T47D (cell line): ENCODE data around the gene TRAF1.

ENCODE experiments used
- DNase-seq, 2 experiments: peaks; one replicate each; pipeline versions ENCODE4 v3.0.0 to v3.0.0-alpha.2; 2011 to 2012; ENCODE audit warnings: low read depth in 1 of 2, low spot score in 1 of 2
- JUND ChIP-seq: IDR thresholded peaks from 2 replicates; pipeline ENCODE4 v1.6.1; 2012; ENCODE audit warnings: low read depth
- in situ Hi-C: cut with HindIII; loops from 2 replicates; pipeline ENCODE4 v1.10.0; 2016; ENCODE audit warnings: low sequenced_read_pairs, low pct_unique_long_range_greater_than_20kb

Gene TRAF1

DNA sequence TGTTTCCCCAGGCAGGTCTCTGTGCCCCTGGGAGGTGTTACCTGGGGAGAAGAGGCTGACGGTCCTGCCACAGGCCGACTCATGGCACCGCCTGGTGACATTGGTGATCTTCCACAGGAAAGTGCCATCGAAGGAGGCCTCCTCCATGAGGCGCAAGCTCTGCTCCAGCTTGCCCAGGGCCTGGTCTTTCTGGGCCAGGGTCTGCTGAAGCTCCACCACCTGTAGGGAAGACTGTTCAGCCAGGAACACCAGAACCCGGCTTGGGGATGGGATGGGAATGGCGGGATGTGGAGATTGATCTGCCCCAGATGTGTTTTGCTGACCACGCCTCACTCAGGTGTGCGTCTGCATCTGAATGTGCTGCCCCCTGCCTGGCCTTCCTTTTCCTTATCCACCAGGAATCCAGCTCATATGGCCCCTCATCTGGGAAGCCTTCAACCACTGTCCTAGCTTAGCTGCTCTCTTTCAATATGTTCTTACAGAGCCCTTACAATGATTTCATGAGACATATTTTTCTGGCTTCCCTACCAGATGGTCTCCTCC, 15.2 kb downstream of the TRAF1 start:
- no peak for TF ChIP-seq JUND
- DNase-seq, result no peak
- in situ Hi-C loops, result no loop called here

DNA sequence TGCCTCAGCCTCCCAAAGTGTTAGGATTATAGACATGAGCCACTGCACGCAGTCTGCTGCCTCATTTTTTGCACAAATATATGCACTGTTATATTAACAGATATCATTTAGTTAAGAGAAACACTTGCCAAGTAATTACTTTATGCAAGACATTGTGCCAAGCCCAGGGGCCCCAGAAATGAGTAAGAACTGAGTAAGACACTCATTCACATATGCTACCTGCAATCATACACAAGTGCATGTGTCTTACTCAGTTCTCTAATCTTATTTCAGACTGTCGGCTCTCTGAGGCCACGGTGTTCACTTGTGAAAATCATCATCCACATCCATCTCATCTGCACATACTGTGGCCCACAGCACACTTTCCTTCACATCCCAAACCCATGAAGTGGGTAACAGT, 16.0 kb downstream of the TRAF1 start:
- TF ChIP-seq JUND, result no peak
- in situ Hi-C loops, result no loop called here
- no peak for DNase-seq

DNA sequence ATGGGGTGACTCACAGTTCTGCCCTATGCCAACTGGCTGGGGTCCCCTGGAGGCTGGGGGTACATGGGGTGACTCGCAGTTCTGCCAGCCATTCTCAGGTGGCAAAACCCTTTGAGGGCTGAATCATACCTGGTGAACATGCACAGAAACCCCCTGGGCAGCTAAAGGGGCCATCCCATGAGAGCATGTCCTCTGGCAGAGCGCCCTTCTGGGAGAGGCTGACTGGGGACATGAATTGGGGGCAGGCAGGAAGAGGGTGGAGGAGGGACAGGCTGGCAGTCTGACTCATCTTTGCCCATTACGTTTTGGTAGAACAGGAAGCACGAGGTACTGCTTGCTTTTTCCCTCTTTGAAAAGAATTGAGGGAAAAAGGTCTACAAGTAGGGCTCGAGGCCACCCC, 16.7 kb downstream of the TRAF1 start:
- DNase-seq, result no peak
- TF ChIP-seq JUND, result no peak
- in situ Hi-C loops, result no loop called here

DNA sequence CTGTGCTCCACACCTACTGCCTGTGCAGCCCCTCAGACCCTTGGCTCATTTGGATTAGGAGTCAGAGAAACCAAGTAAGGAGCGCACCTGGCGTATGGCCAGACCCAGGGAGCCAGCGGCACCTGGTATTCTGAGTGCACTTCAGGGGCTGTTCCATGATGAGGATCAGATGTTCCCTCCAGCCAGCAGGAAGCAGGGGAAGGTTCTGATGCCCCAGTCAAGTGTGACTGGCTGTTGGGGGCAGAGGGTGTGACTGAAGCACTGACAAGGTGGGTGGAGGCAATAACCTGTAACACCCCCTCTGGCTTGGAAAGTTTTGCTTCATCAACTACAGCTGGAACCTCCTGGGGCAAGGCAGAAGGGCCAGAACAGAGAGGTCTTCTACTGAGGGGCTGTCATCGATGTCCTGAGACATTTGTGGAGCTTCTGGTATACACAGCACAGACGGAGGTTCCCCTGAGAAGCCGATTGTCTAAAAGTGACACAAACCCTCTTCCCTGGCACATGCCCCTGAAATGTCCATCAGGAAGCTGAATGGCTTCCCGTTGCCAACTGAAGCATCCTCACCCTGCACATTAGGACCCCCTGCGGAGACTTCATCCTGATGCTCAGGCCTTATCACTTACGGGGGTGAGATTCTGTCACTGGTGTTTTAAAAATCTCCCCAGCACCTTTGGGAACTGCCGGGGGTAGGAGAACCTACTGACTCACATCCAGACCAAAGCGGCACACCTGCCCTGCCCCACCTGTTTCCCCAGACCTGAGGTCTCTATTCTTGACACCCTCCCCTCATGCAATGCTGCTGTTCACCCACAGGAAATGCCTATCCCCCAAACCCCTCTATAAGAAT, 21.1 kb downstream of the TRAF1 start:
- no peak for DNase-seq
- TF ChIP-seq JUND, result no peak
- in situ Hi-C loops, result no loop called here

DNA sequence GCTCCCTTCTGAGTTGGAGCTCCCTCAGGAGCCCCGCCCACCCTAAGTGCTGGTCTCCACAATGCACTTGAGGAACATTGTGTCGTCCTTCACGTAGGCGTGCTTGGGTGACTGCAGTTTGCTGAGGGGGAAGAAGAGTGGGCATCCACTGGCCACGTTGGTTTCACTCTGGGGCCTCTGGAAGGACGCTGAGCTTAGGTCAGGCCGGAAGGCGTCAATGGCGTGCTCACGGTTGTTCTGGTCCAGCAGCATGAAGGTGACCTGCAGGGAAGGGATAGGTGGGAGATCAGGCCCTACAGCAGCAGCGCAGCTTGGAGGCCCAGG, 21.7 kb downstream of the TRAF1 start:
- no peak for DNase-seq
- TF ChIP-seq JUND, result no peak
- in situ Hi-C loops, result no loop called here

DNA sequence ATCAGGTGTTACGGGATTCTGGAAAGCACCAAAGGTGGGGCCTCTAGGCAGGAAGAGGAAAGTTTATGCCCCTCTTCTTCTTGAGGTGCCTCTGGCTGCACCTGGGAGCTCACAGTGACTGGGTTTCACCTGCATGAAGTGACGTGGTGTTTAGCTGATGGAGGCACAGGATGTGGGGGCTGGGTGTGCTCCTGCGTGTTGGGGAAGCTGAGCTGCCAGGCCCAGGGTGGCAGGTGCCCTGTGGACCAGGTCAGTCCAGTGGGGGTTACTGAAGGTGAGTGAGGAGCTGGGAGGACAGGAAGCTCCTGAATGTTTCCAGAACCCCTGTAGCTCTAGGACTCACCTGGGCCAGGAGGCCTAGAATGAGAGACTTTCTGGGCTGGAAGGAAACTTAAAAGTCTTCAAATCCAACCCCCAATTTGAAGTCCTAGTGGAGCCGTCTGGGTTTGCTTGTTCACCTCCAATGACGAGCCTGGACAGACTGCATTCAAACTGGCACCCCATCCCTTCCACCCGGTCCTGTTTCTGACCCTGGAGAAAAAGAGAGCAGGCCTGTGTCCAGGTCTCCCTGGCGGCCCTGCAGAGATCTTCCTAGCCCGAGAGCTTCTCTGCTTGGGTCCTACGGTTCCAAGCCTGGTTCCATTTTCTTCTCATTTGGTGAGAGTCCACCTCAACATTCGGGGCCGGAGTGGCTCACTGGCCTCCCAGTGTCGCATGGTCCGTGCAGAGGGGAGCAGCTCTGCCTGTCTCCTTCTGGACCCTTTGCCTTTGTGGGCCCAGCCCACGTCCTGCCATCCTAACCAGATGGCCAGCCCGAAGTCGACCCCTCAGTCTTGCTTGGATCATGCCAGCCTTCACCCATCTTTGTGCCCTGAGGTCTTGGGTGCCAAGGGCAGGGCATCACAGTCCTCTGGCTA, 22.3 kb downstream of the TRAF1 start:
- no peak for TF ChIP-seq JUND
- in situ Hi-C loops, result no loop called here
- DNase-seq, result no peak

DNA sequence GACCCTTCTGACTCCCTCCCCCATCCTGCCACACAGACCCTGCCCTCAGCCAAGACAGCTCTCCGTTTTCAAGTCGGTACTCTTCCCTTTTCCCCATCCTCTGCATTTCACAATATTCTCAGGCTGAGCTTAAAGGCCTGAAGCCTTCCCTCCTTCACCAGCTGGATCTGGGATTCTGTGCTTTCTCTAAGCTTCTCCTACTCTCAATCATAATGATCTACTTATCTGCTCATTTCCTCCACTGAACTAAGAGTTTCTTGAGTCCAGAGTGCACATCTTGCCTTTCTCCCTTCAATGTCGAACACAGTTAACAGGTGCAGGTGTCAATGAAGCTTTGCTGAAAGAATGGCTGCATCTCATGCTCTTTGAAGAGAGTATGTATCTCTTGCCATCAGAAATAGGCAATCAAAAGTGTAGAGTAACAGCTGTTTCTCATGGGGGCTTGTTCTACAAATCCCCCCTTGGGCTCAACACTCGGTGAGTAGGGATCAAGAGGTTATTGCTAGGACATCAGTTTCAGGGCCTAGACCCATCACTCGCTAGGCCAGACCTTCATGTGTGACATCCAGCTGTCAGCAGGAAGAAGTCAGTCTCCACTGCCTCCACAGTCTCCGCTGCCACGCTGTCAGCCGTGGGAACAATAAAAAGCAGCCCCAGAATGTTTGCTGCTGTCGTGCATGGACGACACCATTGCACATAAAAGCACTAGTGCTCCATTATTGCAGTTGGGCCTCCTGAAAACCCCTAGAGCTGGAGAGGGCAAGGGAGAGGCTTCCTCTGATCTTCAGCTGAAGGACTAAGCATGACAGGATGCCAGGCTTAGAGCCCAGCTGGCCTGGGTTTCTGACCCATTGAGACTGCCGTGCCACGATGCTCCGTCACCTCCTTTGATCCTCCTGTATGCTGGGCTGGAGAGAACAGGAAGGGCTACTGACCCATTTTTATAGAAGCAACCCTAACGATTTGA, 23.7 kb downstream of the TRAF1 start:
- TF ChIP-seq JUND, result no peak
- in situ Hi-C loops, result no loop called here
- DNase-seq, result no peak

DNA sequence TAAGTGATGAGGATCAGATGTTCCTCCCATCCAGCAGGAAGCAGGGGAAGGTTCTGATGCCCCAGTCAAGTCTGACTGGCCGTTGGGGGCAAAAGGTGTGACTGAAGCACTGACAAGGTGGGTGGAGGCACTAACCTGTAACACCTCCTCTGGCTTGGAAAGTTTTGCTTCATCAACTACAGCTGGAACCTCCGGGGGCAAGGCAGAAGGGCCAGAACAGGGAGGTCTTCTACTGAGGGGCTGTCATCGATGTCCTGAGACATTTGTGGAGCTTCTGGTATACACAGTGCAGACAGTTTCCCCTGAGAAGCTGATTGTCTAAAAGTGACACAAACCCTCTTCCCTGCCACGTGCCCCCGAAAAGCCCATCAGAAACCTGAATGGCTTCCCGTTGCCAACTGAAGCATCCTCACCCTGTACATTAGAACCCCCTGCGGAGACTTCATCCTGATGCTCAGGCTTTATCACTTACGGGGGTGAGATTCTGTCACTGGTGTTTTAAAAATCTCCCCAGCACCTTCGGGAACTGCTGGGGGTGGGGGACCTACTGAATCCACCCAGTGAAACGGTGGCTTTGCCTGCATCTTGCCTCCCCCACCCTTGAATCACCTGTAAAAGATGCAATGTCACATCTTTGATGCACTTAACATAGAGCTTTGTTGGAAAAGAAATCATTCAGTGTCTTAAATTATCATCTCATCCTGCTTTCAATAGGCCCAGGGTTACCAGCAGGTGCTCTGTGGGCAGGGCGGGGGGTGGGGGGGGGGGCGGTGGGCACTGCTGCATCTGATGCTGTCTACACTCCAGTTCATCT, 24.6 kb downstream of the TRAF1 start:
- no peak for TF ChIP-seq JUND
- DNase-seq, result no peak
- in situ Hi-C loops, result no loop called here

DNA sequence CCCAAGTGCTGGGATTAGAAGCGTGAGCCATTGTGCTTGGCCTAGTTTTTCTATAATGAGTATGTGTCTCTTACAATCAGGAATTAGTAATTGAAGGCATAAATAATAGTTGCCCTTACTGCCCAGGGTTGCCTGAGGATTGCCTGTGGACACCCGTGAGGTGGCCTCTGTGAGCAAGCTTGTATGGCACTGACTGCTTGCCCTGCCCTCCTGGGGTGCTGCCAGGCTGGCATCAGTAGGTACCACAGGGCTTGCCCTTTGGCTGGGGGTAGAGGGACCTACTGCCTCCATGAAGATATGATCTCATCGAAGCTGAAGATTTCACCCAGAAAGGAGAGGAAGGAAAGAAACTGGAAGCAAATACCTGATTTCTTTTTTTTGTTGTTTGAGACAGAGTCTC, 25.8 kb downstream of the TRAF1 start:
- no peak for TF ChIP-seq JUND
- in situ Hi-C loops, result no loop called here

DNA sequence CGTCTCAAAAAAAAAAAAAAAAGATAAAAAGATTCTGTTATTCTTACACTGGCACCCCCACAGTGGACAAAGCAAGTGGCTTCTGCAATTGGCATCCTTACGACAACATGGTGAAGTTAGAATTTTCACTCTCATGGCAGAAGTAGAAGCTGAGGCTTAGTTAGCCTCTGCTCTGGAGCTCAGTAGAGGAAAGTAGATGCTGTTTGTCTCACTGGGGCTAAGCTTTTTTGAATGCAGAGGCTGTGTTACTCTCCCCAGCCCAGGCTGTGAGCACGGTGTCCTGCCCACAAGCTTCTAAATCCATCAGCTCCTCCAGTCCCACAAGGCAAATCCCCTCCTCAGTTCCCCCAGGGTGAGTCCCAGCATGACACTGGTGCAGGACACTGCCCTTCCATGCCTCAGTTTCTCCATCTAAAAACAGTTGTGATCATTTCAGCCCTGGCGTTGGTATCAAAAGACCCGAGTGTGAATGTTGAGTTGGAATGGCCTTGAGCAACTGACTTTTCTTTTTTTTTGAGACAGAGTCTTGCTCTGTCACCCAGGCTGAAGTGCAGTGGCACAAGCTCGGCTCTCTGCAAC, 27.0 kb downstream of the TRAF1 start:
- DNase-seq, result no peak
- in situ Hi-C loops, result no loop called here
- TF ChIP-seq JUND, result no peak

More for the DNA sequence above, 25.8 kb downstream of the TRAF1 start:
- no peak for DNase-seq

DNA sequence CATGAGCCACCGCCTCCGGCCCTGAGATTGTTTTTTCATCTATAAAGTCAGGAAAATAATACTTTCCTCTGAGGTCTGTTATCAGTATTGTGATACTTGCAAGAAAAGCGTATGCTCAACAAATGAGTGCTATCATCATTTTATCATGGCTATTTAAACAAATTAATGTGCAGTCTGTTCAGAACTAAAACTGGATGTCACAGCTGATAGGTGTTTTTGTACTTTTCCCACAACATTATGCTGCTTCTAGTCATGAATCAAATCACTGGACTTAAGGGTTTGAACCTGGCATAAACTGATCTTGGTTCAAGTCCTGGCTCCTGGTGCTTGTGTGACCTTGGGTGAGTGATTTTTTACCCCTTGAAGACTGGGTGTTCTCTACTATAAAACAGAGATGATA, 28.2 kb downstream of the TRAF1 start:
- DNase-seq, result no peak
- in situ Hi-C loops, result no loop called here
- no peak for TF ChIP-seq JUND
